ENCODE data around the gene ADH6. TPM values are rescaled to one million over a fixed set of nuclear protein-coding genes. Genes with fewer than 3 reads are reported as not detected.

The ADH6 gene
- total RNA-seq, 2 donors from 2014 or later, result not detected

- intact Hi-C loops (cut with DNase I), result no loop called here
- Histone ChIP-seq H3K4me3 (no peak overlapping the region), H3K27ac (no peak overlapping the region), H3K27me3 (replicated peaks; ENCODE audit: insufficient read depth) (no peaks in the 10 kb centered on the region), H3K9me3 (no peaks in the 10 kb centered on the region), H3K4me1 (replicated peaks) (no peaks in the 10 kb centered on the region), H3K36me3 (no peaks in the 10 kb centered on the region)
- DNase-seq (ENCODE audit: low spot score), result no peak
- 91% methylated on average over 4 of the region's 4 CpGs for WGBS
- TF ChIP-seq POLR2A (IDR thresholded peaks at IDR 0.05) (no peak), POLR2AphosphoS5 (IDR thresholded peaks at IDR 0.05) (no peak), CTCF (IDR thresholded peaks at IDR 0.05) (no peak)
These were observed 64.2 kb downstream of the ADH6 start for GRCh38 chr4:99154658-99155342.

Other genes starting within 250 kb of the ADH6 start
- gene METAP1, start 223.5 kb downstream of the ADH6 start, total RNA-seq, result 10 to 100 TPM; 55.3 to 70.1 TPM
- gene ADH5, start 130.5 kb downstream of the ADH6 start, total RNA-seq, result 100 to 1,000 TPM; 127 to 149 TPM
- gene ADH4, start 74.9 kb downstream of the ADH6 start, total RNA-seq, result not detected
- under 1 TPM in 1 of 2 donors, not detected in 1; 0.40 TPM for gene ADH1A, start 71.7 kb upstream of the ADH6 start, total RNA-seq
- 10 to 100 TPM; 12.8 to 17.3 TPM for gene ADH1B, start 102.2 kb upstream of the ADH6 start, total RNA-seq
- gene ADH1C, start 133.5 kb upstream of the ADH6 start, total RNA-seq, result 10 to 100 TPM in 1 of 2 donors, 1 to 10 TPM in 1; 1.7 to 14.5 TPM
- under 1 TPM in 1 of 2 donors, not detected in 1; 0.64 TPM for gene ADH7, start 216.1 kb upstream of the ADH6 start, total RNA-seq

All from prostate gland (tissue), 2 donors.